Measurements from ENCODE around the gene ODF2L.

DNA sequence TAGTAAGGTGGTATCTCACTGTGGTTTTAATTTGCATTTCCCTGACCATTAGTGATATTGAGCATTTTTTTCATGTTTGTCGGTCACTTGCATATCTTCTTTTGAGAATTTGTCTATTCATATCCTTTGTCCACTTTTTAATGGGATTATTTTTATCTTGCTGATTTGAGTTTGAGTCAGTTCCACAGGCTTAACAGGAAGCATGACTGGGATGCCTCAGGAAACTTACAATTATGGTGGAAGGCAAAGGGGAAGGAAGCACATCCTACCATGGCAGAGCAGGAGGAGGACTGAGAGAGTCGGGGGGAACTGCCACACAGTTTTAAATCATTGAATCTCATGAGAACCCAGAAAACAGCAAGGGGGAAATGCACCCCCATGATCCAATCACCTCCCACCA, 51.1 kb downstream of the ODF2L start:
- TF ChIP-seq, protein P1, sequence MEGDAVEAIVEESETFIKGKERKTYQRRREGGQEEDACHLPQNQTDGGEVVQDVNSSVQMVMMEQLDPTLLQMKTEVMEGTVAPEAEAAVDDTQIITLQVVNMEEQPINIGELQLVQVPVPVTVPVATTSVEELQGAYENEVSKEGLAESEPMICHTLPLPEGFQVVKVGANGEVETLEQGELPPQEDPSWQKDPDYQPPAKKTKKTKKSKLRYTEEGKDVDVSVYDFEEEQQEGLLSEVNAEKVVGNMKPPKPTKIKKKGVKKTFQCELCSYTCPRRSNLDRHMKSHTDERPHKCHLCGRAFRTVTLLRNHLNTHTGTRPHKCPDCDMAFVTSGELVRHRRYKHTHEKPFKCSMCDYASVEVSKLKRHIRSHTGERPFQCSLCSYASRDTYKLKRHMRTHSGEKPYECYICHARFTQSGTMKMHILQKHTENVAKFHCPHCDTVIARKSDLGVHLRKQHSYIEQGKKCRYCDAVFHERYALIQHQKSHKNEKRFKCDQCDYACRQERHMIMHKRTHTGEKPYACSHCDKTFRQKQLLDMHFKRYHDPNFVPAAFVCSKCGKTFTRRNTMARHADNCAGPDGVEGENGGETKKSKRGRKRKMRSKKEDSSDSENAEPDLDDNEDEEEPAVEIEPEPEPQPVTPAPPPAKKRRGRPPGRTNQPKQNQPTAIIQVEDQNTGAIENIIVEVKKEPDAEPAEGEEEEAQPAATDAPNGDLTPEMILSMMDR (IDR thresholded peaks at IDR 0.05; ENCODE audit: low read depth, low read length), result no peak
- TF ChIP-seq MYC (IDR thresholded peaks at IDR 0.05; ENCODE audit: low read depth, low read length) (no peak), POLR2A (IDR thresholded peaks at IDR 0.05; ENCODE audit: extremely low read depth, insufficient read length) (no peak)
